ENCODE data around the gene ATAT1. TPM values are rescaled to one million over a fixed set of nuclear protein-coding genes. Genes with fewer than 3 reads are reported as not detected.

The ATAT1 gene
- polyA plus RNA-seq, 4 donors = 6.5 to 28.2 (median 11.6) TPM

- Histone ChIP-seq H3K4me1 (ENCODE audit: control insufficient read depth in 3 of 3, insufficient read depth in 2 of 3, low read depth in 1 of 3, low read length in 2 of 3) (peaks cover 0 to 19% (median 0%) of the 10 kb centered on the region in 3 donors), H3K27ac (ENCODE audit: low read depth in 1 of 3, low read length in 2 of 3) (peak overlapping the region; percentile 36 to 94 (median 38)), H3K4me3 (ENCODE audit: low read depth in 1 of 3, low read length in 3 of 3) (peak overlapping the region; percentile 37 to 81 (median 61)), H3K9me3 (ENCODE audit: control insufficient read depth in 2 of 2, insufficient read depth in 1 of 2, low read depth in 1 of 2, low read length in 1 of 2) (no peaks in the 10 kb centered on the region), H3K36me3 (ENCODE audit: control insufficient read depth in 3 of 3, insufficient read depth in 2 of 3, low read depth in 1 of 3, low read length in 3 of 3) (peaks cover 0 to 40% (median 3%) of the 10 kb centered on the region in 3 donors), H3K27me3 (ENCODE audit: control insufficient read depth in 3 of 3, insufficient read depth in 3 of 3, low read length in 3 of 3) (peaks cover 0 to 14% (median 0%) of the 10 kb centered on the region in 3 donors)
- FAIRE-seq (no peak), DNase-seq (peak; percentile 37 to 75)
- 24 to 68% (median 41%) methylated on average over 11 of the region's 11 CpGs for WGBS, 3 donors
These were observed 55.8 kb downstream of the ATAT1 start for GRCh38 chr6:30682143-30683117.

DNA sequence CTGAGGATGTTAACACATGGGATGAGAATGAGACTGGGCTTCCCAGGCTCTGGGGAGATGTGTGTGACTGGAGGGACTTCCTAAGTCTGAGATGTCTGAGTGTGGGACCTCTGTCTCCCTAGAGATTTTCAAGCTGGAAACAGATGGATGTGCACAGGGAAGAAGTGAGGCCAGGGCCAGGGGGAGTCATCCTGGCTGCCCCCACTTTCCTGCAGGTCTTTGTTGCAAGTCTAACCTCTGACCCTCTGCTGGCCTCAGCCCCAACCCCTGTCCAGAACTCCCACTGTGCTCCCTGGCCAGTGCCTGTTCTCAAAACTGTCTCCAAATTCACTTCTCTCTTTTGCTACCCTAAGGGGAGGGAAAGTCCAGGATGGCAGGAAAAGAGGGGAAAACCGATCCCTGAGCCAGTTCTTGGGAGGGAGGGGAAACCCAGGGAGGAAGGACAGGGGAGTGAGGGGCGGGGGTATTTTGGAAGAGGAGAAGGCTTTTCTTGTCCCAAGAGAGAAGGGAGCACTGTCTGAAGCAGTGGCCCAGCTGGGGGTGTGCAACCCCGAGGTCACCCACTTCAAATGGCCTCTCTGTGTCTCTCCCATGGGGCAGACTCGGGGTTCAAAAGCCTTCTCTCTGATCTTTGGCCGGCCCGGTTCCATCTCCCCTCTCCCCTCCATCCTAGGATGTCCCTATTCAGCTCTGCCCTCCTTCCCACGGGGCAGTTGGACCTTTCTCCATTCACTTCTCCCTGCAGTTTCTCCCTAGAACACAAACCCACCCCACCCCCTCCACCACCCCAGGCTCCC lies 56.7 kb downstream of the ATAT1 start:
- Histone ChIP-seq H3K27me3 (ENCODE audit: control insufficient read depth in 3 of 3, insufficient read depth in 3 of 3, low read length in 3 of 3) (peaks cover 0 to 18% (median 0%) of the 10 kb centered on the region in 3 donors), H3K36me3 (ENCODE audit: control insufficient read depth in 3 of 3, insufficient read depth in 2 of 3, low read depth in 1 of 3, low read length in 3 of 3) (peaks cover 0 to 32% (median 0%) of the 10 kb centered on the region in 3 donors), H3K27ac (ENCODE audit: low read depth in 1 of 3, low read length in 2 of 3) (peak overlapping the region; percentile 36 to 94 (median 38)), H3K4me3 (ENCODE audit: low read depth in 1 of 3, low read length in 3 of 3) (peak overlapping the region; percentile 37 to 81 (median 61)), H3K4me1 (ENCODE audit: control insufficient read depth in 3 of 3, insufficient read depth in 2 of 3, low read depth in 1 of 3, low read length in 2 of 3) (peaks cover 0 to 28% (median 0%) of the 10 kb centered on the region in 3 donors), H3K9me3 (ENCODE audit: control insufficient read depth in 2 of 2, insufficient read depth in 1 of 2, low read depth in 1 of 2, low read length in 1 of 2) (no peaks in the 10 kb centered on the region)
- DNase-seq (no peak), FAIRE-seq (no peak)
- WGBS, 3 donors = 21 to 58% (median 53%) methylated on average over 7 of the region's 7 CpGs

DNA sequence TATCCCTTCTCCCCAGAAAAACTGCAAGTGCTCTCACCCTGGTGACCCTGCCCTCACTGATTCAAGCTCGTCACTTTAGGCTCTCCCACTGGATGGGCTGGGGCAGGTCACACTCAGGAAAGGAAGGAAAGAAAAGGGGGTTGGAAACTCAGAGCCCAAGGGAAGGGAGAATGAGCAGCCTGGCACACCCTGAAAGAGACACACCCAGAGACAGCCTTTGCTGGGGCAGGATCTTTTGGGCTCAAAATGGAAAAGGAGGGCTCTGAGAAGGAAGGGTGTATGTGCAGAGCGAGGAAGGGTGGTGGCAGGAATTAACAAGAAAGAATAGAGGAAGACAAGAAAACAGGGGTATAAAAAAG lies 57.3 kb downstream of the ATAT1 start:
- 28 to 68% (median 59%) methylated on average over 2 of the region's 2 CpGs for WGBS, 3 donors
- peaks cover 0 to 28% (median 0%) of the 10 kb centered on the region in 3 donors for H3K4me1 ChIP-seq (ENCODE audit: control insufficient read depth in 3 of 3, insufficient read depth in 2 of 3, low read depth in 1 of 3, low read length in 2 of 3)
- peak overlapping the region; percentile 37 to 81 (median 61) for H3K4me3 ChIP-seq (ENCODE audit: low read depth in 1 of 3, low read length in 3 of 3)

GRCh38 chr6:30684386-30685156 lies 57.9 kb downstream of the ATAT1 start:
- WGBS, 3 donors = 36 to 71% (median 52%) methylated on average over 13 to 21 of the region's 21 CpGs
- Histone ChIP-seq H3K36me3 (ENCODE audit: control insufficient read depth in 3 of 3, insufficient read depth in 2 of 3, low read depth in 1 of 3, low read length in 3 of 3) (peaks cover 0 to 27% (median 0%) of the 10 kb centered on the region in 3 donors), H3K4me1 (ENCODE audit: control insufficient read depth in 3 of 3, insufficient read depth in 2 of 3, low read depth in 1 of 3, low read length in 2 of 3) (peaks cover 0 to 26% (median 4%) of the 10 kb centered on the region in 3 donors), H3K4me3 (ENCODE audit: low read depth in 1 of 3, low read length in 3 of 3) (peak overlapping the region; percentile 61 to 85 (median 81)), H3K9me3 (ENCODE audit: control insufficient read depth in 2 of 2, insufficient read depth in 1 of 2, low read depth in 1 of 2, low read length in 1 of 2) (no peaks in the 10 kb centered on the region), H3K27me3 (ENCODE audit: control insufficient read depth in 3 of 3, insufficient read depth in 3 of 3, low read length in 3 of 3) (peaks cover 0 to 18% (median 0%) of the 10 kb centered on the region in 3 donors), H3K27ac (ENCODE audit: low read depth in 1 of 3, low read length in 2 of 3) (peak overlapping the region; percentile 27 to 94 (median 52))
- DNase-seq (peak in 1 of 2 donors; percentile 42), FAIRE-seq (no peak)

More for the DNA sequence above, 57.3 kb downstream of the ATAT1 start:
- Histone ChIP-seq H3K36me3 (ENCODE audit: control insufficient read depth in 3 of 3, insufficient read depth in 2 of 3, low read depth in 1 of 3, low read length in 3 of 3) (peaks cover 0 to 27% (median 0%) of the 10 kb centered on the region in 3 donors), H3K27ac (ENCODE audit: low read depth in 1 of 3, low read length in 2 of 3) (peak overlapping the region; percentile 5 to 94 (median 52)), H3K27me3 (ENCODE audit: control insufficient read depth in 3 of 3, insufficient read depth in 3 of 3, low read length in 3 of 3) (peaks cover 0 to 18% (median 0%) of the 10 kb centered on the region in 3 donors), H3K9me3 (ENCODE audit: control insufficient read depth in 2 of 2, insufficient read depth in 1 of 2, low read depth in 1 of 2, low read length in 1 of 2) (no peaks in the 10 kb centered on the region)
- FAIRE-seq (no peak), DNase-seq (no peak)

DNA sequence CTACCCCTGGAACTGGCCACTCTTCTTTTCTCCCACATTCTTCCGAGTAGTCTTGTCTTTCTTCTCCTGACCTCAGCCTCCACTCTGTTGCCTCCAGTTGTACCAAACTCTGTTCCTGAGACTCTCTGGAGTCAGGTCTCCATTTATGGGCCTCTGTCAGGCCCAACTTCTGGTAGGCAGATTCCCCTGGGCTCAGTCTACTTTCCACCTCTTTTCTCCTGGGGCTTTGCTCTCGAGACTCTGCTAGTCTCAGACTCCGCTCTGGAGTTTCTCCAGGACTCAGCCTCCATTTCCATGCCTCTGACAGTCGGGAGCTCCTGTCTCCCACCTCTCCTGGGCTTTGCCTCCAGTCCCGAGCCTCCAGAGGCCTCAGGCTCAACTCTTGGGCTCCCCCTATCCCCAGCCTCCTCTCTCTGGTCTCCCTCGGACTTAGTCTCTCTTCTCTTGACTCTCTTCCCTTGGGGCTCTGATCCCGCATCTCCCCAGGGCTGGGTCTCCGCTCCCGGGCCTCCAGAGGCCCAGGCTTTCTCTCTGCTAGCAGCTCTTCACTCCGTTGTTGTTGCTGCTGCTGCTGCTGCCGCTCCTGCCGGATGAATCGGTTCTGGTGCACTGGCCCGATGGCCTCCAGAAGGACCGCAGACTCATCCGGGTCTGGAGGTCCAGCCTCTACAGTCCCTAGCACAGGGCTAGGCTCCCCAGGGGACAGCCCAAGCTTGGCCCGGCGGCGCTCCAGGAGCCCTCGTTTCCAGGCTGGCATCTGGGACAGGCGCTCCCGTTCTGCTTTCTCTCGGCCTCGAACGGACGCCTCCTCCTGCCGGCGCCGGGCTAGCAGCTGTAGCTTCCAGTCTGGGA lies 58.7 kb downstream of the ATAT1 start:
- DNase-seq (no peak), FAIRE-seq (no peak)
- peaks cover 0 to 19% (median 0%) of the 10 kb centered on the region in 3 donors for H3K36me3 ChIP-seq (ENCODE audit: control insufficient read depth in 3 of 3, insufficient read depth in 2 of 3, low read depth in 1 of 3, low read length in 3 of 3)
- H3K4me1 ChIP-seq (ENCODE audit: control insufficient read depth in 3 of 3, insufficient read depth in 2 of 3, low read depth in 1 of 3, low read length in 2 of 3) = peaks cover 0 to 26% (median 4%) of the 10 kb centered on the region in 3 donors
- H3K4me3 ChIP-seq (ENCODE audit: low read depth in 1 of 3, low read length in 3 of 3) = peak overlapping the region; percentile 61 to 85 (median 81)
- H3K9me3 ChIP-seq (ENCODE audit: control insufficient read depth in 2 of 2, insufficient read depth in 1 of 2, low read depth in 1 of 2, low read length in 1 of 2) = no peaks in the 10 kb centered on the region
- peak overlapping the region; percentile 39 to 89 (median 65) for H3K27ac ChIP-seq (ENCODE audit: low read depth in 1 of 3, low read length in 2 of 3)
- WGBS, 3 donors = 41 to 74% (median 59%) methylated on average over 29 of the region's 29 CpGs
- peaks cover 0 to 18% (median 0%) of the 10 kb centered on the region in 3 donors for H3K27me3 ChIP-seq (ENCODE audit: control insufficient read depth in 3 of 3, insufficient read depth in 3 of 3, low read length in 3 of 3)

DNA sequence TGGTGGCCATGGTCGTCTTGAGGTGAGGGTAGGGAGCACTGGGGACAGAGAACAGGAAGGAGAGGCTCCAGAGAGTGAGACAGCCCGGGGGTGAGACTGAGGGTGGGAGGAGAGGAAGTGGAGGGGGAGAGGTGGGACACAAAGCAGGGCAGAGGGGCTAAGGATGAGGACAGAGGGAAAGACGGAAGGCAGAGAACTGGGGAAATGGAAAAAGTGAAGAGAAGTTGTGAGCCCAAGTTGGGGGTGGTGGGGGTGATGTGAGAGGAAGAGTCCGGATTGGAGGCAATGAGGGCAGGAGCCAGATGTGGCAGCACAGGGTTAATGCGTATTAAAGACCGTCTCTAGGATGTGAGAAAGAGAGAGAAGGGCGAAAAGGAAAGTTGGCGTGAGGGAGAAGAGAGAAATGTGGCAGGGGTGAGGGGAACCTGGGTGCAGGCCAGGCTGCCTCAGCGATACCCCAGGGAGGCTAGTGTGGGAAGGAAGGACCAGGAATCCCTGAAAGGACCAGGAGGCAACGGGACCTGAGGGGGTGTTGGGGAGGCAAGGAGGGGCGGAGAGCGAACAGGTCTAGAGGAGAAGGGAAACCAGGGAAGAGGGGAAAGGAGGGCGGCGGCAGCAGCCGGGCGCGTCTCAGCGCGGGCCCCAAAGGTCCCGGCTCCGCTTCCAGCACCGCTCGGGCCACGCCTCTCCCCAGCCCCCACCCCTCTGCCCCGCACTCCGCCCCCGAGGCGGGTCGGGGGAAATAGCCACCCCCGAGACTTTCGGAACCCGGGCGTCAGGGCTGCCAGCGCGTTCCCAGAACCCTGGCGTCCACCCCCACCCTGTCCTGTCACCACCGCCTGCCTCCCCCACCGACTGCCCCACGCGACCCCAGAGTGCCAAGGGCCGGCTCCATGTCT lies 59.6 kb downstream of the ATAT1 start, which contains the start of gene PPP1R18:
Gene PPP1R18 (minus strand): TSS at position 637 of the 899 bp plus-strand sequence. CDS start 627 bp downstream, at position 10.
- Histone ChIP-seq H3K27ac (ENCODE audit: low read depth in 1 of 3, low read length in 2 of 3) (peak within 1 kb of the TSS; percentile 71 to 97 (median 92)), H3K36me3 (ENCODE audit: control insufficient read depth in 3 of 3, insufficient read depth in 2 of 3, low read depth in 1 of 3, low read length in 3 of 3) (peaks cover 0 to 16% (median 0%) of the 10 kb centered on the region in 3 donors), H3K27me3 (ENCODE audit: control insufficient read depth in 3 of 3, insufficient read depth in 3 of 3, low read length in 3 of 3) (peaks cover 0 to 18% (median 0%) of the 10 kb centered on the region in 3 donors), H3K4me1 (ENCODE audit: control insufficient read depth in 3 of 3, insufficient read depth in 2 of 3, low read depth in 1 of 3, low read length in 2 of 3) (peaks cover 0 to 28% (median 4%) of the 10 kb centered on the region in 3 donors), H3K4me3 (ENCODE audit: low read depth in 1 of 3, low read length in 3 of 3) (peak within 1 kb of the TSS; percentile 61 to 85 (median 81)), H3K9me3 (ENCODE audit: control insufficient read depth in 2 of 2, insufficient read depth in 1 of 2, low read depth in 1 of 2, low read length in 1 of 2) (no peaks in the 10 kb centered on the region)
- WGBS, 3 donors = 2 to 18% (median 4%) methylated on average over 12 to 41 of the region's 41 CpGs
- FAIRE-seq (no peak), DNase-seq (peak; percentile 55 to 75)
